Measurements from ENCODE around the gene STXBP1. TPM values are rescaled to one million over a fixed set of nuclear protein-coding genes. Genes with fewer than 3 reads are reported as not detected.
"Not testable (repeated sequence)": the region's sequence is repeated elsewhere in the genome, so short reads cannot be mapped to it uniquely, and the experiment has no call there.

Gene STXBP1
- total RNA-seq, 1 donor, result 19.9 TPM

GRCh38 chr9:127574072-127574993 lies 37.7 kb upstream of the STXBP1 start:
- no peaks in the 10 kb centered on the region for H4K20me1 ChIP-seq (ENCODE audit: insufficient read depth, low read length)
- H3K79me2 ChIP-seq (ENCODE audit: insufficient read depth, low read length), result peaks cover 39% of the 10 kb centered on the region
- peaks cover 53% of the 10 kb centered on the region for H3K4me1 ChIP-seq (ENCODE audit: insufficient read depth, low read length)
- peak overlapping the region; percentile 8 for H3K4me3 ChIP-seq (ENCODE audit: insufficient read depth, low read length)
- TF ChIP-seq CTCF (IDR thresholded peaks at IDR 0.05; ENCODE audit: extremely low read depth, low read depth, low read length), result no peak
- H2AFZ ChIP-seq (ENCODE audit: low read length), result peak overlapping the region; percentile 73
- peak; percentile 94 for DNase-seq (ENCODE audit: insufficient read length, low spot score, missing footprints)
- no peaks in the 10 kb centered on the region for H3K27me3 ChIP-seq (ENCODE audit: insufficient read depth, low read length)
- no peaks in the 10 kb centered on the region for H3K36me3 ChIP-seq (ENCODE audit: insufficient read depth, low read length)
- H3K4me2 ChIP-seq (ENCODE audit: insufficient read depth, low read length), result peak overlapping the region; percentile 69
- H3K27ac ChIP-seq (ENCODE audit: low read depth, low read length), result peak overlapping the region; percentile 99
- no peaks in the 10 kb centered on the region for H3K9me3 ChIP-seq (ENCODE audit: low read depth, low read length)

GRCh38 chr9:127575875-127576778 lies 36.0 kb upstream of the STXBP1 start:
- Histone ChIP-seq H3K4me1 (ENCODE audit: insufficient read depth, low read length) (peaks cover 43% of the 10 kb centered on the region), H3K9me3 (ENCODE audit: low read depth, low read length) (no peaks in the 10 kb centered on the region), H3K4me3 (ENCODE audit: insufficient read depth, low read length) (no peak overlapping the region), H3K79me2 (ENCODE audit: insufficient read depth, low read length) (peaks cover 46% of the 10 kb centered on the region), H3K27me3 (ENCODE audit: insufficient read depth, low read length) (no peaks in the 10 kb centered on the region), H3K4me2 (ENCODE audit: insufficient read depth, low read length) (no peak overlapping the region), H2AFZ (ENCODE audit: low read length) (no peak overlapping the region), H3K27ac (ENCODE audit: low read depth, low read length) (no peak overlapping the region), H3K36me3 (ENCODE audit: insufficient read depth, low read length) (no peaks in the 10 kb centered on the region), H4K20me1 (ENCODE audit: insufficient read depth, low read length) (no peaks in the 10 kb centered on the region)
- no peak for DNase-seq (ENCODE audit: insufficient read length, low spot score, missing footprints)
- TF ChIP-seq CTCF (IDR thresholded peaks at IDR 0.05; ENCODE audit: extremely low read depth, low read depth, low read length), result no peak

GRCh38 chr9:127577194-127577593 lies 34.9 kb upstream of the STXBP1 start:
- H3K4me3 ChIP-seq (ENCODE audit: insufficient read depth, low read length); H3K27ac ChIP-seq (ENCODE audit: low read depth, low read length); H4K20me1 ChIP-seq (ENCODE audit: insufficient read depth, low read length); DNase-seq (ENCODE audit: insufficient read length, low spot score, missing footprints); H2AFZ ChIP-seq (ENCODE audit: low read length); H3K36me3 ChIP-seq (ENCODE audit: insufficient read depth, low read length); H3K27me3 ChIP-seq (ENCODE audit: insufficient read depth, low read length); H3K9me3 ChIP-seq (ENCODE audit: low read depth, low read length); H3K4me2 ChIP-seq (ENCODE audit: insufficient read depth, low read length): not testable (repeated sequence)
- H3K79me2 ChIP-seq (ENCODE audit: insufficient read depth, low read length), result peaks cover 44% of the 10 kb centered on the region
- H3K4me1 ChIP-seq (ENCODE audit: insufficient read depth, low read length), result peaks cover 43% of the 10 kb centered on the region

- Histone ChIP-seq H3K4me3 (ENCODE audit: insufficient read depth, low read length) (peak overlapping the region; percentile 64), H3K27ac (ENCODE audit: low read depth, low read length) (peak overlapping the region; percentile 97), H3K79me2 (ENCODE audit: insufficient read depth, low read length) (peaks cover 40% of the 10 kb centered on the region), H3K4me2 (ENCODE audit: insufficient read depth, low read length) (peak overlapping the region; percentile 79), H3K9me3 (ENCODE audit: low read depth, low read length) (no peaks in the 10 kb centered on the region), H3K4me1 (ENCODE audit: insufficient read depth, low read length) (peaks cover 31% of the 10 kb centered on the region), H4K20me1 (ENCODE audit: insufficient read depth, low read length) (no peaks in the 10 kb centered on the region), H2AFZ (ENCODE audit: low read length) (peak overlapping the region; percentile 86), H3K36me3 (ENCODE audit: insufficient read depth, low read length) (no peaks in the 10 kb centered on the region), H3K27me3 (ENCODE audit: insufficient read depth, low read length) (no peaks in the 10 kb centered on the region)
- DNase-seq (ENCODE audit: insufficient read length, low spot score, missing footprints), result peak; percentile 71
- no peak for TF ChIP-seq CTCF (IDR thresholded peaks at IDR 0.05; ENCODE audit: extremely low read depth, low read depth, low read length)
Measured at GRCh38 chr9:127578627-127578951, 33.5 kb upstream of the STXBP1 start.
